Putamen (tissue), 1 donor: Measurements from ENCODE around the gene GBGT1.

ENCODE experiments used
- DNase-seq: peaks from one replicate; pipeline ENCODE4 v3.0.0-alpha.2; 2016; ENCODE audit warnings: low spot score

The GBGT1 gene

DNA sequence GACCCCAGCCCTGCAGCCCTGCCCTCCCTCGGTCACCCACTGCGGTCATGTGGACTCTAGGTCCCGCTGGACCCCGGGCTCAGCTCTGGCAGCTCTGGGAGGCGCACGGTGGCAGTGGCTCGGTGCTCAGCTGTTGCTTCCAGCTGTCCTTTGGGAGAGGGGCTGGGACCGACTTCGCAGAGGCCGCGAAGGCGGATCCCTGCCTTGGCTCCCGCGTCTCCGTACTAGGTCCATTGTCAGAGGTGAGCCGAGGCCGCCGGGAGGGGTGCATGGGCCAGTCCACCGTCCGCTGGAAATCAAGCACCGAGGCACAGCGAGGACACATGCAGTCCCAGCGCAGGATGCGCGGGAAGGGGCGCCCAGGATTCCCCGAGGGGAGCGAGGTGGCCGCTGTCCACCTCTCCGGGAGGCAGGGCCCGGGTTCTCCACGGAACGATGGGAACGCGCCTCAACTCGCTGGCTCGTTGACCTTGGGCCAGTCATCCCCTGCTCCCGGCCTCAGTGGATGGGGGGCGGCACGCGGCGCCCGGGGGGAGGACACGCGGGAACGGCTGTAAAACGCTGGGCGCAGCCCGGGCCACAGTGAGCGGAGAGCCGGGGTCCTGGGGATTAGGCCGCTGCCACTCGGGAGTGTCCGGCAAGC, 732 bp downstream of the GBGT1 start:
- no peak for DNase-seq

- DNase-seq = no peak
These were observed 2.2 kb downstream of the GBGT1 start for GRCh38 chr9:133161547-133161950.

DNA sequence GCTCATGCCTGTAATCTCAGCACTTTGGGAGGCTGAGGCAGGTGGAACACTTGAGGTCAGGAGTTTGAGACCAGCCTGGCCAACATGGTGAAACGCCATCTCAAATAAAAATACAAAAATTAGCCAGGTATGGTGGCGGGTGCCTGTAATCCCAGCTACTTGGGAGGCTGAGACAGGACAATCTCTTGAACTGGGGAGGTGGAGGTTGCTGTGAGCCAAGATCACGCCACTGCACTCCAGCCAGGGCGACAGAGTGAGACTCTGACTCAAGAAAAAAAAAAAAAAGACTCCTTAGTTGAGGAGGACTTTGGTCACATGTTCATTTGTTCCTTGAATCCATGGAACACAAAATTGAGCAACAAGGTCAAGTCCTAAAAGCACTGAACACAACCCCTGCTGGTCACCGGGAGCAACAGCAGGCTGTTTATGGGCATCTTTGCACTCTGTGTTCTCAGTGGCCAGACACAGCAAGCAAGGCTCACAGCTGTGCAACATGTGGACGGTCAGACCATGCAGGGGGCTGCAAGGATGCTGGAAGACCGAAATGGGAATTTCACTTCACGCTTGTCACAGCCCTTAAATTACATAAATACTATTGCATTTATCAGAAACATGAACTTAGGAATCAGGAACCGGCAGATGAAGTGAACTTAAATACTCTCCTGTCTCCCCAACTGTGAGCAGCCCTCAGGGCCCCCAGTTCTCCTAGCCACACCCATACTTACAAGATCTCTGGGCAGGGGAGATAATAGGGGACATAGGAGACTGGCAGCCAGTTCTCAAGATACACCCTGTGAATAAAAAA, 2.8 kb downstream of the GBGT1 start:
- peak; percentile 41 for DNase-seq

- no peak for DNase-seq
These were observed 5.0 kb downstream of the GBGT1 start for GRCh38 chr9:133158695-133159094.

GRCh38 chr9:133155156-133155555, 8.6 kb downstream of the GBGT1 start:
- DNase-seq = no peak

DNA sequence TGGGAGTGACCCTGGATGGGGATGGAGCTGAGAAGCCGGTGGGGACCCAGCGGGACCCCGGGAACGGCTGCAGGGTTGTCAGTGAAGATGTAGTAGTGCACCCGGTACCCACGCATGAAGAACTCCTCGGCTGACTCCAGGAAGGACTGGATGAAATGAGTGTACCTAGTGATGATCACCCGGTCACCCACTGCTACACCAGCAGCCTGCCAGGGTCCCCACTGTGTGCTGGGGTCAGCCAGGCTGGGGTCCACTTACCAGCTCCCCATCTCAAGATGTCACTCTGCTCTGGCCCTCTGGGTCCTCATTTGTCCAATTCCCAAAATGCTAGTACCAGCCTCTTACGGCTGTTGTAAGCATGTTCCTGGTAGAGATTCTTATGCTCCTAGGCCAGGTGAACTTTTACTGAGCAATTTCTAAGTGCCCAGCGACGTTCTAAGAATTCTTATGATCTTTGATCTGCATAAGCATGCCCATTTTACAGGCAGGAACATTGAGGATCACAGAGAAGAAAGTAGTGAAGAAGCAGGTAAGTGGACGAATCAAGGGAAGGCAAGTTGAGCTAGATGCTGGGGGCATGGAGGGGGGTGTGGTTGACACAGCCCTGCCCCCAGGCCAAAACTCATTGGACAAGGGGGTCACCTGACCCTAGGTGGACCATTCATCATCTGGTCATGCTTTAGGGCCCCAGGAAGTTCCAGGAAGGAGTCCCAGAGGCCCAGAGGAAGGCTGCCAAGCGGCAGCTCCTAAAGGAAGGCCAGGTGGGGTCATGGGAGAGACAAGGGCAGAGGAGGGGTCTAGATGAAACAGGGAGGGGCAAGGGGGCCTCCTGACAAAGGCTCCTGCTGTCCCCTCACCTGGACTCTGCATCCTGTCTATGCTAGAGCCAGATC, 9.4 kb downstream of the GBGT1 start:
- no peak for DNase-seq

- DNase-seq = no peak
These were observed 10.3 kb downstream of the GBGT1 start for GRCh38 chr9:133153227-133154096.

GRCh38 chr9:133151601-133152525, 11.9 kb downstream of the GBGT1 start:
- no peak for DNase-seq

- DNase-seq = no peak
These were observed 12.7 kb downstream of the GBGT1 start for GRCh38 chr9:133151041-133151440.

DNA sequence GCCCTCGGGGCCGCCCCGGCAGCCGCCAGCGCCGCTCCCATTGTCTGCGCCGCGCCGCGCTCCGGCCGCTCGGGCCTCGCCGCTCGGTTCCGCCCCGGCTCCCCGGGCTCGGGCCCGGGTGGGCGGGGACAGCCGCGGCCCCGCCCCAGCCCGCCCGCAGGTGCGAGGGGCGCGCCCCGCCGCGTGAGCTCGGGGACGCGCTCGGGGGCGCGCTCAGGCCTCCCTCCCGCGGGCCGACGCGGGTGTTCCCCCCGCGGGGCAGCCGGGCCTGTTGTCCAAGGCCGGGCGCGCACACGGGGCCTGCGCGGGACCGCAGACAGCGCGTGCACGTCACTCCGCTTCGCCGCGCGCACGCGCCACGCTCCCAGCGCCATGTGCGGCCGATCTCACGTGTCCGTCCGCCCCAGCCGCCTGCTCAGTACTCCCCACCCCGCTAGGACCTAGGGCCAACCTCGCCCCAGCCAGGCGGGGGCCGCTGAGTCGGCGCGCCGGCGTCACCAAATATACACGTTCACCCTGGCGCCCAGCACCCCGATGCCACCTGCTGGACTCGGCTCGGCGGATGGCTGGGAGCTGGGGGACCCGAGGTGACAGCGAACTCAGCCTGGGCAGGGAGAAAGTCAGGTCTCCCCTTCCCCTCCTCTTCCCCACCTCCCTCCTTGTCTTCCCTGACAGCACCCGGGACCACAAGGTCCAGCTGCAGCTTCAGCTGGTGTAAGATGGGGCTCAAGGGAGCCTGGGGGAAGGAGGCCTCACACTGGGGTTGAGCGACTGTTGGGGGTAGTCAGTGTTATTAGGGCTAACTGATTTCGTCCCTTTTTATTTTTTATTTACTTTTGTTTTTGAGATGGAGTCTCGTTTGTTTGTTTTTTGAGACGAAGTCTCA, 14.3 kb downstream of the GBGT1 start:
- DNase-seq = peak; percentile 87

- DNase-seq = no peak
These were observed 15.2 kb downstream of the GBGT1 start for GRCh38 chr9:133148199-133149129.

GRCh38 chr9:133147412-133148198, 16.1 kb downstream of the GBGT1 start:
- DNase-seq = no peak

GRCh38 chr9:133146746-133147411, 16.8 kb downstream of the GBGT1 start:
- no peak for DNase-seq

DNA sequence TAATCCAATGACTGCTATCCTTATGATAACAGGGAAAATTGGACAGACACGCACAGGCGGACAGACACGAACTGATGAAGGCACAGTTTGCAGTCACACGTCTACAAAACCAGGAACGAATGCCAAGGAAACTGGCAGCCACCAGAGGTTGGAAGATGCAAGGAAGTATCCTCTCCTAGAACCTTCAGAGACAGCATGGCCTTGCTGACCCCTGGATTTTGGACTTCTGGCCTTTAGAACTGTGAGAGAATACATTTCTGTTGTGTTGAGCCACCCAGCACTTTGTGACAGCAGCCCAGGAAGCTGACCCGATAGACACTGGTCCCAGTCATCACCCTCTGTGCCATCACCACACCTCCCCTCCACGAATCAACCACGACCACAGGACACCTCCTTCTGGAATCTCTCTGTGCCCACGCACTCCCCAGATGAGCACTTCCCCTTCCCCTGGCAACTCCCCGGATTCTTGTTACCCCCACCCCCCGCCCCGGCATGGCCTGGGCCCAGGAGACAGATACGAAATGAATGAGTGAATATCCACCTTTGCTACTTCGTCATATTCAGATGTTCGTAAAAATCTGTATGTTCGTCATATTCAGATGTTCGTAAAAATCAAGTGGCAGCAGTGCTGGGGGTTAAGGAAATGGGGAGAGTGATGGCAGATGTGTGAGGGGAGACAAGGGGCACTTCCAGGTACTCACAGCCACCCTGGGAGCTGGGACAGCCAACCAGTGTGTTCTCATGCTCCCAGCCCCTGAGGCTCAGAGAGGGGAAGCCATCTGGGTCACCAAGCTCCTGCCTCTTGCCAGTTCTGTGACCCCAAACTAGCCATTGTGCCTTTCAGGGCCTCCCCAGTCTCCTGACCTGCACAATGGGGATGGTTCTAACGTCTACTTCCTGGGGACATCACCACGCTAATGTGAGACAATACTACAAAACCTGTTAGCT, 18.5 kb downstream of the GBGT1 start:
- DNase-seq = no peak

DNA sequence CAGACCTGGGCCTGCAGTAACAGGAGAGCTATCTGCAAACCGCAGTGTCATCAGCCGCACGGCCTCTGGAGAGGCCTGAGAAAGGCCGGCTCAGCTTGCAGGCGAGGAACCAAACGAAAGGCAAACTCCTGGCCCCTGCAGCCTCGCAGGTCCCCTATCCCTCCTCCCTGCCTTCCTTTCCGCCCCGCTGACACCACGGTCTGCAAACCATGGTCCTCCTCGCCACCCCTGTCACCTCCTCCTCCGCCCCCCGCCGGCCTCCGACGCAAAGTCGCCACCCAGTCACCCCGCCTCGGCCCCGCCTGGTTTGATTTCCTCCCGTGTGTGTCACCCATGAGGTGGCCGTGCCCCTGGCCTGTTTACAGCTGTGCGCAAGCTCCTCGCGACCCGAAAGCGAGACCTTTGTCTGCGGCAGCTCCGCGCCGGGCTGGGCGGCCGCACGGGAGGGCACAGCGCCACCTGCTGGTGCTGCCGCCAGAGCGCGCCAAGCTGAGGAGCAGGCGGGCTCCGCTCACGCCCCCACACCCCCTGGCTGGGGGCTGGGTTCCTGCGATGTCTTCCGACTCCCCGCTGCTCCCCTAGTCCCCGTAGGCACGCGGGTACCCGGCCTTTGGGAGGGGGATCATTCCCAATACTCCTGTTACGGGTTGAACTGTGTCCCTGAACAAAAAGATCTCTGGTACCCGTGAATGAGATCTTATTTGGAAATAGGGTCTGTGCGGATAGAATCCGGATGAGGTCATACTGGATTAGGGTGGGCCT, 19.4 kb downstream of the GBGT1 start:
- no peak for DNase-seq
